ENCODE results near the gene DAP. TPM values are rescaled to one million over a fixed set of nuclear protein-coding genes. Genes with fewer than 3 reads are reported as not detected.

The DAP gene
- total and polyA plus RNA-seq, 2 of the 4 experiments (the other 2 are of a cell fraction) = 49.6 to 189 TPM

DNA sequence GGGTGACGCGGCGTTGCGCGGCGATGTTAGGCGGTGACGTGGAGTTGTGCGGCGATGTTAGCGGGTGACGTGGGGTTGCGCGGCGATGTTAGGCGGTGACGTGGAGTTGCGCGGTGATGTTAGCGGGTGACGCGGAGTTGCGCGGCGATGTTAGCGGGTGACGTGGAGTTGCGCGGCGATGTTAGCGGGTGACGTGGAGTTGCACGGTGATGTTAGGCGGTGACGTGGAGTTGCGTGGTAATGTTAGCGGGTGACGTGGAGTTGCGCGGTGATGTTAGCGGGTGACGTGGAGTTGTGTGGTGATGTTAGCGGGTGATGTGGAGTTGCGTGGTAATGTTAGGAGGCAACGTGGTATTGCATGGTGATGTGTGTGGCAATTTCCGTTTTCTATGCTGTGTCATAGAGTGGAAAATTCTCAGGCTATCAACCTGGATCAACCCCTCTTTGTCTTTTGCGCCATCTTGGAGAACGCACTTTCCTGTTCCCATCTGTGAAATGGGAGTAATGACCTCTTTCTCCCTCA is 121.1 kb downstream of the DAP start:
- in situ Hi-C loops (cut with MboI; ENCODE audit: low sequenced_read_pairs) (no loop called here), dilution Hi-C loops (cut with HindIII; ENCODE audit: low sequenced_read_pairs, unreplicated experiment) (no loop called here), intact Hi-C loops (cut with micrococcal nuclease) (no loop called here)
- 95 to 97% methylated on average over 7 to 8 of the region's 48 CpGs for WGBS, 2 experiments (ENCODE audit: extremely low coverage in 2 of 2, insufficient read length in 1 of 2)
- H2BK20ac ChIP-seq (ENCODE audit: low read depth, low read length) = no peak overlapping the region
- no TSS peak for BruUV-seq (replicated peaks)
- no peak overlapping the region for H2AK5ac ChIP-seq (ENCODE audit: low read depth, low read length)
- no peak overlapping the region for H3K56ac ChIP-seq (ENCODE audit: extremely low read depth, insufficient read depth, low read length)
- H3K23ac ChIP-seq (ENCODE audit: low read depth, low read length) = no peak overlapping the region
- H3K4me3 ChIP-seq (ENCODE audit: insufficient read depth, low read depth, low read length) = no peak overlapping the region
- H3K18ac ChIP-seq (ENCODE audit: low read depth, low read length) = no peak overlapping the region
- H2BK5ac ChIP-seq (ENCODE audit: low read depth, low read length, poor library complexity, severe bottlenecking) = no peak overlapping the region
- no peak overlapping the region for H2AK9ac ChIP-seq (replicated peaks; ENCODE audit: low read depth, low read length, poor library complexity)
- H3K36me3 ChIP-seq (ENCODE audit: control insufficient read depth, insufficient read depth, low read length) = peaks cover 19% of the 10 kb centered on the region
- no peak overlapping the region for H3K4ac ChIP-seq (ENCODE audit: low read depth, low read length)
- peaks cover 41% of the 10 kb centered on the region; the same call in 1 of the 2 replicates for H4K20me1 ChIP-seq (ENCODE audit: insufficient read depth, low read length)
- TF ChIP-seq RFX5 (IDR thresholded peaks at IDR 0.05; ENCODE audit: low read depth, low read length) = no peak
- no peak for TF ChIP-seq NFE2L2 (IDR thresholded peaks at IDR 0.05; ENCODE audit: low read depth, low read length)
- TF ChIP-seq, protein P1, sequence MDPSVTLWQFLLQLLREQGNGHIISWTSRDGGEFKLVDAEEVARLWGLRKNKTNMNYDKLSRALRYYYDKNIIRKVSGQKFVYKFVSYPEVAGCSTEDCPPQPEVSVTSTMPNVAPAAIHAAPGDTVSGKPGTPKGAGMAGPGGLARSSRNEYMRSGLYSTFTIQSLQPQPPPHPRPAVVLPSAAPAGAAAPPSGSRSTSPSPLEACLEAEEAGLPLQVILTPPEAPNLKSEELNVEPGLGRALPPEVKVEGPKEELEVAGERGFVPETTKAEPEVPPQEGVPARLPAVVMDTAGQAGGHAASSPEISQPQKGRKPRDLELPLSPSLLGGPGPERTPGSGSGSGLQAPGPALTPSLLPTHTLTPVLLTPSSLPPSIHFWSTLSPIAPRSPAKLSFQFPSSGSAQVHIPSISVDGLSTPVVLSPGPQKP (IDR thresholded peaks at IDR 0.05; ENCODE audit: borderline replicate concordance, low read depth, low read length) = no peak
- no peak for TF ChIP-seq SMC3 (IDR thresholded peaks at IDR 0.05; ENCODE audit: low read depth, low read length)
- TF ChIP-seq, protein P2, sequence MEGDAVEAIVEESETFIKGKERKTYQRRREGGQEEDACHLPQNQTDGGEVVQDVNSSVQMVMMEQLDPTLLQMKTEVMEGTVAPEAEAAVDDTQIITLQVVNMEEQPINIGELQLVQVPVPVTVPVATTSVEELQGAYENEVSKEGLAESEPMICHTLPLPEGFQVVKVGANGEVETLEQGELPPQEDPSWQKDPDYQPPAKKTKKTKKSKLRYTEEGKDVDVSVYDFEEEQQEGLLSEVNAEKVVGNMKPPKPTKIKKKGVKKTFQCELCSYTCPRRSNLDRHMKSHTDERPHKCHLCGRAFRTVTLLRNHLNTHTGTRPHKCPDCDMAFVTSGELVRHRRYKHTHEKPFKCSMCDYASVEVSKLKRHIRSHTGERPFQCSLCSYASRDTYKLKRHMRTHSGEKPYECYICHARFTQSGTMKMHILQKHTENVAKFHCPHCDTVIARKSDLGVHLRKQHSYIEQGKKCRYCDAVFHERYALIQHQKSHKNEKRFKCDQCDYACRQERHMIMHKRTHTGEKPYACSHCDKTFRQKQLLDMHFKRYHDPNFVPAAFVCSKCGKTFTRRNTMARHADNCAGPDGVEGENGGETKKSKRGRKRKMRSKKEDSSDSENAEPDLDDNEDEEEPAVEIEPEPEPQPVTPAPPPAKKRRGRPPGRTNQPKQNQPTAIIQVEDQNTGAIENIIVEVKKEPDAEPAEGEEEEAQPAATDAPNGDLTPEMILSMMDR (conservative IDR thresholded peaks at IDR 0.05; ENCODE audit: low read depth, low read length) = no peak
- no peak for TF ChIP-seq MAFK (IDR thresholded peaks at IDR 0.05; ENCODE audit: low read depth, low read length)
- no peak for TF ChIP-seq FOS (IDR thresholded peaks at IDR 0.05; ENCODE audit: low read depth, low read length)
- no peak for TF ChIP-seq CEBPB (IDR thresholded peaks at IDR 0.05; ENCODE audit: low read depth, low read length)
- TF ChIP-seq, protein P3, sequence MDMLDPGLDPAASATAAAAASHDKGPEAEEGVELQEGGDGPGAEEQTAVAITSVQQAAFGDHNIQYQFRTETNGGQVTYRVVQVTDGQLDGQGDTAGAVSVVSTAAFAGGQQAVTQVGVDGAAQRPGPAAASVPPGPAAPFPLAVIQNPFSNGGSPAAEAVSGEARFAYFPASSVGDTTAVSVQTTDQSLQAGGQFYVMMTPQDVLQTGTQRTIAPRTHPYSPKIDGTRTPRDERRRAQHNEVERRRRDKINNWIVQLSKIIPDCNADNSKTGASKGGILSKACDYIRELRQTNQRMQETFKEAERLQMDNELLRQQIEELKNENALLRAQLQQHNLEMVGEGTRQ (IDR thresholded peaks at IDR 0.05; ENCODE audit: low read depth, low read length) = no peak
- TF ChIP-seq MAZ (IDR thresholded peaks at IDR 0.05; ENCODE audit: borderline replicate concordance, low read depth, low read length) = no peak
- no peak for TF ChIP-seq RAD21 (IDR thresholded peaks at IDR 0.05; ENCODE audit: low read length)
- no peak for TF ChIP-seq POLR2A (IDR thresholded peaks at IDR 0.05; ENCODE audit: low read depth, low read length)
- no peak for TF ChIP-seq MXI1 (IDR thresholded peaks at IDR 0.05; ENCODE audit: borderline replicate concordance, low read depth, low read length)
- no peak for TF ChIP-seq CHD1 (IDR thresholded peaks at IDR 0.05; ENCODE audit: low read depth, low read length)
- H2BK120ac ChIP-seq (ENCODE audit: low read depth, low read length) = no peak overlapping the region
- ATAC-seq (ENCODE audit: low read depth) = no peak
- no peak overlapping the region for H3K27ac ChIP-seq (ENCODE audit: insufficient read depth, low read length)
- H3K79me1 ChIP-seq (ENCODE audit: low read depth in 1 of 2, low read length in 2 of 2) = peaks cover 16 to 55% of the 10 kb centered on the region in 2 experiments; a peak in 3 of 4 replicates
- no peaks in the 10 kb centered on the region for H3K27me3 ChIP-seq (ENCODE audit: control insufficient read depth, insufficient read depth, low read length)
- peaks cover 12% of the 10 kb centered on the region for H3K9me1 ChIP-seq (ENCODE audit: insufficient read depth, low read length)
- H3K9me3 ChIP-seq (ENCODE audit: control insufficient read depth, insufficient read depth, low read length) = no peaks in the 10 kb centered on the region
- no peak overlapping the region for H3K9ac ChIP-seq (ENCODE audit: low read depth, low read length)
- H4K8ac ChIP-seq (ENCODE audit: low read depth in 2 of 2, low read length in 2 of 2) = no peak overlapping the region
- no peak for DNase-seq
- H4K5ac ChIP-seq (ENCODE audit: low read depth, low read length) = no peak overlapping the region
- H2AFZ ChIP-seq (replicated peaks; ENCODE audit: low read length, poor library complexity) = no peak overlapping the region
- H3K4me1 ChIP-seq (ENCODE audit: control insufficient read depth, insufficient read depth, low read length) = peaks cover 7% of the 10 kb centered on the region
- POLR2A ChIA-PET (ENCODE audit: unreplicated experiment) = interaction anchor here (1.1 kb wide), 1 partner anchor 82 kb away, joined by 3 read pairs; no protein-coding TSS in a partner anchor
- no peak overlapping the region for H4K91ac ChIP-seq (ENCODE audit: insufficient read depth, low read depth, low read length)
- H3K4me2 ChIP-seq (ENCODE audit: low read depth, low read length) = no peak overlapping the region
- no peak overlapping the region for H3K14ac ChIP-seq (replicated peaks; ENCODE audit: low read depth, low read length)
- H2BK15ac ChIP-seq (ENCODE audit: low read depth, low read length) = no peak overlapping the region
- CTCF ChIA-PET = no interaction called here
